CD14-positive monocyte (primary cell): ENCODE measurements around the gene SOCS3. TPM values are rescaled to one million over a fixed set of nuclear protein-coding genes. Genes with fewer than 3 reads are reported as not detected.
"Not testable (repeated sequence)": the region's sequence is repeated elsewhere in the genome, so short reads cannot be mapped to it uniquely, and the experiment has no call there.

Source experiments
- DNase-seq, 3 donors: peaks; one replicate each; pipeline ENCODE4 v3.0.0-alpha.2; 2011 to 2022
- H2AFZ ChIP-seq: 2 replicates; pipeline ENCODE4 v1.6.0; 2012; ENCODE audit warnings: mild to moderate bottlenecking, low read depth, low read length, inconsistent platforms; ENCODE audit not compliant: insufficient read depth, poor library complexity, severe bottlenecking
- H3K27ac ChIP-seq, 2 donors: 1 replicate in 1 of 2; 2 replicates in 1 of 2; pipeline ENCODE4 v1.5.1; 2012 to 2013; ENCODE audit warnings: low read length in 2 of 2, control low read depth in 1 of 2, inconsistent platforms in 1 of 2, low read depth in 1 of 2, mild to moderate bottlenecking in 1 of 2
- H3K27me3 ChIP-seq, 2 donors: one replicate each; pipeline versions ENCODE4 v1.6.0 to v1.6.1; 2011 to 2013; ENCODE audit warnings: low read length in 2 of 2; ENCODE audit not compliant: control insufficient read depth in 2 of 2, insufficient read depth in 2 of 2
- H3K36me3 ChIP-seq, 2 donors: replicated peaks in 1 of 2; 1 replicate in 1 of 2; 2 replicates in 1 of 2; pipeline versions ENCODE4 v1.5.1 to v1.6.1; 2012 to 2013; ENCODE audit warnings: low read length in 2 of 2, control low read depth in 1 of 2, inconsistent platforms in 1 of 2, mild to moderate bottlenecking in 1 of 2; ENCODE audit not compliant: insufficient read depth in 2 of 2, control insufficient read depth in 1 of 2
- H3K4me1 ChIP-seq, 2 donors: 1 replicate in 1 of 2; 2 replicates in 1 of 2; pipeline versions ENCODE4 v1.5.1 to v1.6.1; 2012 to 2013; ENCODE audit warnings: low read length in 2 of 2, control low read depth in 1 of 2, inconsistent platforms in 1 of 2, mild to moderate bottlenecking in 1 of 2, moderate library complexity in 1 of 2; ENCODE audit not compliant: insufficient read depth in 2 of 2, control insufficient read depth in 1 of 2
- H3K4me2 ChIP-seq: replicated peaks from 2 replicates; pipeline ENCODE3; 2012; ENCODE audit warnings: low read length, moderate library complexity, mild to moderate bottlenecking; ENCODE audit not compliant: poor library complexity, severe bottlenecking; ENCODE audit errors: extremely low read depth
- H3K4me3 ChIP-seq, 3 experiments: fragments of 200-600 bp in 1 of 3; sonication (generic) in 1 of 3; replicated peaks in 1 of 3; 1 replicate in 2 of 3; 2 replicates in 1 of 3; pipeline ENCODE4 v1.5.1; 2011 to 2013; ENCODE audit warnings: low read length in 3 of 3, mild to moderate bottlenecking in 3 of 3, control low read depth in 2 of 3, low read depth in 2 of 3, inconsistent platforms in 1 of 3, moderate library complexity in 1 of 3
- H3K79me2 ChIP-seq: 2 replicates; pipeline ENCODE4 v1.6.0; 2012; ENCODE audit warnings: mild to moderate bottlenecking, control low read depth, inconsistent platforms, low read length, moderate library complexity; ENCODE audit not compliant: insufficient read depth
- H3K9ac ChIP-seq: 2 replicates; pipeline ENCODE4 v1.6.0; 2017; ENCODE audit warnings: low read length, mild to moderate bottlenecking; ENCODE audit not compliant: insufficient read depth, poor library complexity, severe bottlenecking
- H3K9me3 ChIP-seq, 2 donors: replicated peaks in 1 of 2; 1 replicate in 1 of 2; 2 replicates in 1 of 2; pipeline versions ENCODE4 v1.5.1 to v1.6.1; 2012 to 2013; ENCODE audit warnings: low read length in 2 of 2, control low read depth in 1 of 2; ENCODE audit not compliant: control insufficient read depth in 1 of 2, insufficient read depth in 1 of 2
- H4K20me1 ChIP-seq: 2 replicates; pipeline ENCODE4 v1.6.0; 2012; ENCODE audit warnings: mild to moderate bottlenecking, low read length, control low read depth, moderate library complexity; ENCODE audit not compliant: insufficient read depth
- H3K27ac Mint-ChIP-seq, 7 donors: one replicate each; pipeline ENCODE4 v1.8.0; 2020; ENCODE audit warnings: mild to moderate bottlenecking in 7 of 7, mixed read lengths in 7 of 7, moderate library complexity in 6 of 7, inconsistent platforms in 2 of 7
- H3K27me3 Mint-ChIP-seq, 3 donors: one replicate each; pipeline ENCODE4 v1.8.0; 2021 to 2022; ENCODE audit warnings: low read depth in 3 of 3, mild to moderate bottlenecking in 3 of 3, mixed read lengths in 3 of 3, moderate library complexity in 3 of 3, inconsistent platforms in 1 of 3
- H3K36me3 Mint-ChIP-seq, 2 donors: one replicate each; pipeline ENCODE4 v1.8.0; 2020; ENCODE audit warnings: mixed read lengths in 2 of 2, inconsistent platforms in 1 of 2, mild to moderate bottlenecking in 1 of 2
- H3K4me1 Mint-ChIP-seq: one replicate; pipeline ENCODE4 v1.8.0; 2020; ENCODE audit warnings: mild to moderate bottlenecking, mixed read lengths
- H3K4me3 Mint-ChIP-seq, 2 donors: one replicate each; pipeline ENCODE4 v1.8.0; 2020; ENCODE audit warnings: mild to moderate bottlenecking in 2 of 2, mixed read lengths in 2 of 2, moderate library complexity in 1 of 2
- H3K9me3 Mint-ChIP-seq, 7 donors: one replicate each; pipeline ENCODE4 v1.8.0; 2020 to 2022; ENCODE audit warnings: mixed read lengths in 7 of 7, mild to moderate bottlenecking in 6 of 7, moderate library complexity in 6 of 7, inconsistent platforms in 2 of 7
- WGBS: methylation state at CpG from one replicate; pipeline ENCODE4 v1.1.5; 2013; ENCODE audit warnings: missing lambda C conversion rate; ENCODE audit not compliant: insufficient coverage; 5-methylcytosine and 5-hydroxymethylcytosine counted together
- intact Hi-C, 2 donors: fragments of 100-400 bp; cut with micrococcal nuclease; formaldehyde crosslinking; loops; one replicate each; pipeline versions ENCODE4 v1.15.0 to v1.15.1; 2023
- polyA plus RNA-seq, 3 donors: library from polyadenylated mRNA; depleted of rRNA in 1 of 3; unstranded in 2 of 3; stranded (reverse) in 1 of 3; fragments of 300-500 nt in 2 of 3; fragments of >200 nt in 1 of 3; fragmentation: Illumina TruSeq in 2 of 3; gene quantifications; 1 replicate in 2 of 3; 2 replicates in 1 of 3; pipeline ENCODE4 v1.2.3, GENCODE V29; 2012 to 2021
- TF ChIP-seq, protein P1 (sequence below): fragments of 200-600 bp; IDR thresholded peaks from one replicate; pipeline ENCODE4 v1.8.0; 2022; ENCODE audit warnings: antibody characterized with exemption, mild to moderate bottlenecking

Gene SOCS3
- polyA plus RNA-seq, 3 donors, result 123 to 441 (median 144) TPM

DNA sequence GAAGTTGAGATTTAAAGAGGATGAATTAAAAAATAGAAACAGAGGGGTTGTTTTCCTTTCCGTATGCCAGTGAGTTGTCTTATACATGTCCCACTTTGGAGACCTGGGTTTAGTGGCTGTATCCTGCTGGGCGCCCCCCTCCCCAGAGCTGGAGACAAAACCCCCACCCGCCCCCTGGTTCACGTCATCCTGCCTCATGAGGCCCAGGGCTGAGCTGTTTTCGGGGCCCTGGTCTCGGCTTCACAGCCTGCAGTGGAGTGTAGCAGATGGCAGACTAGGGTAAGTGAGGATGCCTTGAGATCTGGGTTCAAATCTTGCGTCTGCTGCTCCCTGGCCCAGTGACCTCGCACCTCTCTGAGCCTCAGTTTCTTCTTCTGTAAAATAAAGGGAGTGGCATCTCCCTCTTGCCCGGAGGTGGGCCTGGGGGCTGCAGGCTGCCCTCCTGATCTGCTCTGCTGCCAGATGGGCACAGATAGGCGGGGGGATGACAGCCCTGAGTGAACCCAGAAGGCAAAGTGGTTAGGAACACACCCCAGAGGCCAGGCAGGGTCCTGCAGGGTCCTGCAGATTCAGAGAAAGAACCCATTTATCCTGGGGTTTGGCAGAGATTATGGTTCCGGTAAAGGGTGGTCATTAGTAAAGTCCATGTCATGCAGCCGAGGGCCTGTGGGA is 45.1 kb downstream of the SOCS3 start:
- no peaks in the 10 kb centered on the region for H3K79me2 ChIP-seq
- H3K4me3 ChIP-seq, result peak overlapping the region in 1 of 3 experiments; percentile 63
- peaks cover 0 to 8% (median 2%) of the 10 kb centered on the region in 7 donors for H3K9me3 Mint-ChIP-seq
- H3K4me3 Mint-ChIP-seq, result peak overlapping the region in 1 of 2 donors; percentile 68
- peaks cover 30% of the 10 kb centered on the region for H3K4me1 Mint-ChIP-seq
- peaks cover 0 to 11% of the 10 kb centered on the region in 2 donors for H3K36me3 Mint-ChIP-seq
- H3K27me3 ChIP-seq, result peaks cover 22 to 56% of the 10 kb centered on the region in 2 donors
- peaks cover 24 to 42% of the 10 kb centered on the region in 2 donors for H3K4me1 ChIP-seq
- peak overlapping the region in 1 of 7 donors; percentile 13 for H3K27ac Mint-ChIP-seq
- H3K27me3 Mint-ChIP-seq, result peaks cover 60 to 72% (median 67%) of the 10 kb centered on the region in 3 donors
- TF ChIP-seq, protein P1, sequence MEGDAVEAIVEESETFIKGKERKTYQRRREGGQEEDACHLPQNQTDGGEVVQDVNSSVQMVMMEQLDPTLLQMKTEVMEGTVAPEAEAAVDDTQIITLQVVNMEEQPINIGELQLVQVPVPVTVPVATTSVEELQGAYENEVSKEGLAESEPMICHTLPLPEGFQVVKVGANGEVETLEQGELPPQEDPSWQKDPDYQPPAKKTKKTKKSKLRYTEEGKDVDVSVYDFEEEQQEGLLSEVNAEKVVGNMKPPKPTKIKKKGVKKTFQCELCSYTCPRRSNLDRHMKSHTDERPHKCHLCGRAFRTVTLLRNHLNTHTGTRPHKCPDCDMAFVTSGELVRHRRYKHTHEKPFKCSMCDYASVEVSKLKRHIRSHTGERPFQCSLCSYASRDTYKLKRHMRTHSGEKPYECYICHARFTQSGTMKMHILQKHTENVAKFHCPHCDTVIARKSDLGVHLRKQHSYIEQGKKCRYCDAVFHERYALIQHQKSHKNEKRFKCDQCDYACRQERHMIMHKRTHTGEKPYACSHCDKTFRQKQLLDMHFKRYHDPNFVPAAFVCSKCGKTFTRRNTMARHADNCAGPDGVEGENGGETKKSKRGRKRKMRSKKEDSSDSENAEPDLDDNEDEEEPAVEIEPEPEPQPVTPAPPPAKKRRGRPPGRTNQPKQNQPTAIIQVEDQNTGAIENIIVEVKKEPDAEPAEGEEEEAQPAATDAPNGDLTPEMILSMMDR, result no peak
- WGBS, result 98% methylated on average over 7 of the region's 12 CpGs
- no peak overlapping the region for H3K27ac ChIP-seq
- H2AFZ ChIP-seq, result no peak overlapping the region
- intact Hi-C loops, result no loop called here
- no peaks in the 10 kb centered on the region for H3K9me3 ChIP-seq
- no peaks in the 10 kb centered on the region for H4K20me1 ChIP-seq
- H3K4me2 ChIP-seq, result peak overlapping the region; percentile 77
- no peak for DNase-seq
- no peak overlapping the region for H3K9ac ChIP-seq
- H3K36me3 ChIP-seq, result no peaks in the 10 kb centered on the region

DNA sequence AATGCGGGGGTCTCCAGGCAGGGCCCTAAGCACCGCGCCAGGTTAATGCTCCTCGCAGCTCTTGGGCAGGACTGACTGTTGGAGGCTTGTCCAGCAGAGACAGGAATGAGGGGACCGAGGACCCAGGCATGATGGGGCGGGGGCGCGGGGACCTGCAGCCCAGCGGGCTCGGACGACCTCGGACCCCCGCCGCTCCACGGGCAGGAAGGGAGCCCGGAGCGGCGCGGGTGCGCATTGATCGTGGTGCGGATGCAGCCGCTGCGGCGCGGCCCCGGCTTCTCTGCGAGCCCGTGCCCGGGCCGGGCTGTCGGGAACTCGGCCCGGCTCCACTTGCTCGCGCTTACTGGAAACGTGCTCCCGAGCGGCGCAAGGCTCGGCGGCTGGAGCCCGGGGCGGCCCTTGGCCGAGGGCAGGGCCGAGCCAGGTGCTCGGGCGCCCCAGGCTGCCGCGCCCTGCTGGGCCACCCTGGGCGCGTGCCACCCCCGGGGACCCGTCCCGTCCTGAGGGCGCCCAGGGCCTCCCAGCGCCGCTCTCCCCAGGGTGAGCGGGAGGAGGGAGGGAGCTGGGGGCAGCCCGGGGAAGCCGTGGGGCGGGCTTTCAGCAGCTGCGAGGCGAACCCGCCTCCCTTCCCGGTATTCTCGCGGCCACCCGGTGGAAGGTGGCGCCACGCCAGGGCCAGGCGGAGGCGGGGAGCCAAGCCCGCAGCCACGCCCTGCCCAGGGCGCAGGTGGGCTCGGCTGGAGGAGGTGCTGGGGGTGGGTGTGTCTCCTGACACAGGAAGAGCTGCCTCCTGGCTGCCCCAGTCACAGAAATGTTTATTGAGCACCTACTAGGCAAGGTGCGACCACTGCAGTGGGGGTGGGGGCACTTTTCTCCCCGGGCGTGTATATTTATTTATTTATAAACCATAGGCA is 45.9 kb downstream of the SOCS3 start:
- H3K27ac Mint-ChIP-seq, result peak overlapping the region in 1 of 7 donors; percentile 41
- no peaks in the 10 kb centered on the region for H4K20me1 ChIP-seq
- peak overlapping the region; percentile 46 for H3K9ac ChIP-seq
- peaks cover 0 to 8% (median 2%) of the 10 kb centered on the region in 7 donors for H3K9me3 Mint-ChIP-seq
- H3K27ac ChIP-seq, result no peak overlapping the region
- TF ChIP-seq, protein P1, result no peak
- peak overlapping the region; percentile 81 for H2AFZ ChIP-seq
- peaks cover 30% of the 10 kb centered on the region for H3K4me1 Mint-ChIP-seq
- peaks cover 60 to 75% (median 67%) of the 10 kb centered on the region in 3 donors for H3K27me3 Mint-ChIP-seq
- H3K27me3 ChIP-seq, result peaks cover 22 to 56% of the 10 kb centered on the region in 2 donors
- H3K4me2 ChIP-seq, result peak overlapping the region; percentile 77
- H3K4me3 Mint-ChIP-seq, result peak overlapping the region; percentile 56 to 82
- H3K4me3 ChIP-seq, result peak overlapping the region in 1 of 3 experiments; percentile 63
- H3K79me2 ChIP-seq, result no peaks in the 10 kb centered on the region
- WGBS, result 3% methylated on average over 62 of the region's 80 CpGs
- H3K4me1 ChIP-seq, result peaks cover 24 to 42% of the 10 kb centered on the region in 2 donors
- no peaks in the 10 kb centered on the region for H3K9me3 ChIP-seq
- H3K36me3 ChIP-seq, result no peaks in the 10 kb centered on the region
- peaks cover 0 to 11% of the 10 kb centered on the region in 2 donors for H3K36me3 Mint-ChIP-seq
- intact Hi-C loops, result no loop called here
- DNase-seq, result peak in 1 of 3 donors; percentile 20

DNA sequence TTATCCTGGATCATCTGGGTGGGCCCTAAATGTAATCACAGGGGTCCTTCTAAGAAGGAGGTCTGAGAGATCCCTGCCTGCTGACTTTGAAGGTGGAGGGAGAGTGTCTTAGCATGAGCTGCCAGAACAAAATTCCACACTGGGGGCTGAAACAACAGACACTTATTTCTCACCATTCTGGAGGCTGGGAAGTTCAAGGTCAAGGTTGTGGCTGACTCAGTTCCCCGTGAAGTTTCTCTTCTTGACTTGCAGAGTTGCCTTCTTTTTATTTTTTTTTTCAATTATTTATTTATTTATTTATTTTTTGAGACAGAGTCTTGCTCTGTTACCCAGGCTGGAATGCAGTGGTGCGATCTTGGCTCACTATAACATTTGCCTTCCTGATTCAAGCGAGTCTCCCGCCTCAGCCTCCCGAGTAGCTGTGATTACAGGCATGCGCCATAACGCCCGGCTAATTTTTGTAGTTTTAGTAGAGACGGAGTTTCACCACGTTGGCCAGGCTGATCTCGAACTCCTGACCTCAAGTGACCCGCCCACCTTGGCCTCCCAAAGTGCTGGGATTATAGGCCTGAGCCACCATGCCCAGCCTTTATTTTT is 50.1 kb downstream of the SOCS3 start:
- Mint-ChIP-seq H3K36me3 (peaks cover 0 to 11% of the 10 kb centered on the region in 2 donors), H3K9me3 (peaks cover 13 to 28% (median 19%) of the 10 kb centered on the region in 7 donors), H3K27me3 (peaks cover 36 to 41% (median 36%) of the 10 kb centered on the region in 3 donors)
- WGBS, result 94% methylated on average over 11 of the region's 12 CpGs
- H3K9ac ChIP-seq, H4K20me1 ChIP-seq, DNase-seq, H3K4me3 Mint-ChIP-seq, intact Hi-C loops, H3K4me2 ChIP-seq, H2AFZ ChIP-seq, H3K27ac ChIP-seq, H3K36me3 ChIP-seq, H3K27ac Mint-ChIP-seq, H3K79me2 ChIP-seq, H3K4me3 ChIP-seq, H3K4me1 Mint-ChIP-seq: not testable (repeated sequence)
- peaks cover 15 to 32% of the 10 kb centered on the region in 2 donors for H3K27me3 ChIP-seq
- peaks cover 7 to 13% of the 10 kb centered on the region in 2 donors for H3K4me1 ChIP-seq
- peaks cover 17 to 20% of the 10 kb centered on the region in 2 donors for H3K9me3 ChIP-seq
